NCI-H1436 treated with DMSO at 0.1 percent for 48 hours (cell line): Measurements from ENCODE around the gene MAEL.

Experiments
- DNase-seq: peaks from one replicate; lab custom pipeline; 2025; lab: John Stamatoyannopoulos, UW

MAEL gene

DNA sequence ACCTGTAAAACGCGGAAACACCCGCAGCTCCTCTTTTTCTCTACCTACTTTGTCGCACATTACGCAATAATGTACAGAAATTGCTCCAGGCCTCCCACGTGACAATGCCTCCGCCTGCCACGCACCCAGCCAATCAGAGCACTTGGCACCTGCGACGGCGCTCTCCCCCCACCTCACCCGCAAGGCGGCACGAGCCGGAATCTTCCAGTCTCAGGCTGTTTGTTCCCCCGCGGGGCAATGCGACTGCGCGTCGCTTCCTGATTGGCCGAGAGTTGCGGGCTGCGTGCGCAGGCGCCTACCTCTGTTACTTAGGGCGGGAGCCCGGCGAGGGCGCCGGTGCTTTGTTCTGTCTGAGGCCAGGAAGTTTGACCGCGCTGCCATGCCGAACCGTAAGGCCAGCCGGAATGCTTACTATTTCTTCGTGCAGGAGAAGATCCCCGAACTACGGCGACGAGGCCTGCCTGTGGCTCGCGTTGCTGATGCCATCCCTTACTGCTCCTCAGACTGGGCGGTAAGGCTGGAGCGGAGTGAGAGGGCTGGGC lies at the start of gene MAEL:
MAEL (plus strand) TSS at position 307 of the 542 bp plus-strand sequence; CDS start at position 380, 73 bp downstream.
- no peak for DNase-seq

DNA sequence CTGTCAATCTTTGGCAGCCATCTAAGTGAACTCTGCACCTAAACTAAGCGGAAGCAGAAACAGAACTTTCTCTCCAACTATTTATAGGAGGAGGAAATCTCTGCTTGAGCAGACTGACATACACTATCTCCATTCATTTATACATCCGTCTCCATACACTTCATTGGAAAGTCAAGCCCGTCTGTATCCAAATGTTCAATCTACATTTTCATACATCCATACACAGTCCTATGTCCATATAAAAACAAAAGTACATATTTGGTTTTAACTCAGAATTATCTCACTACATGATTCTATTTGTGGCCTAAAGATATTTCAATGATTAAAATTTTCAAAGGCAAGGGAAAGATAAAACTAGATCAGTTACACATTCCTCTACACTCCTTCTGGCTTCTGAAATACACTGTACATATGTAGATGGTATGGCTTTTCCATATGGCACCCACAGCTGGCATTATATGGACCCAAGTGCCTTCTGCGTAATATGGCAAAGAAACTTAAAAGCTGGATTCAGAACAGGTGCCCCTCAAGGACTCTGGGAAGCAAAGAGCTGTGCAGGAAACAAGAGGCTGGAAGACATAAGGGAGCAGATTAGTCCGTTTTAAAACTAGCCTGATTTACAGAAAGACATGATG lies 49.2 kb upstream of the MAEL start:
- DNase-seq: no peak

DNA sequence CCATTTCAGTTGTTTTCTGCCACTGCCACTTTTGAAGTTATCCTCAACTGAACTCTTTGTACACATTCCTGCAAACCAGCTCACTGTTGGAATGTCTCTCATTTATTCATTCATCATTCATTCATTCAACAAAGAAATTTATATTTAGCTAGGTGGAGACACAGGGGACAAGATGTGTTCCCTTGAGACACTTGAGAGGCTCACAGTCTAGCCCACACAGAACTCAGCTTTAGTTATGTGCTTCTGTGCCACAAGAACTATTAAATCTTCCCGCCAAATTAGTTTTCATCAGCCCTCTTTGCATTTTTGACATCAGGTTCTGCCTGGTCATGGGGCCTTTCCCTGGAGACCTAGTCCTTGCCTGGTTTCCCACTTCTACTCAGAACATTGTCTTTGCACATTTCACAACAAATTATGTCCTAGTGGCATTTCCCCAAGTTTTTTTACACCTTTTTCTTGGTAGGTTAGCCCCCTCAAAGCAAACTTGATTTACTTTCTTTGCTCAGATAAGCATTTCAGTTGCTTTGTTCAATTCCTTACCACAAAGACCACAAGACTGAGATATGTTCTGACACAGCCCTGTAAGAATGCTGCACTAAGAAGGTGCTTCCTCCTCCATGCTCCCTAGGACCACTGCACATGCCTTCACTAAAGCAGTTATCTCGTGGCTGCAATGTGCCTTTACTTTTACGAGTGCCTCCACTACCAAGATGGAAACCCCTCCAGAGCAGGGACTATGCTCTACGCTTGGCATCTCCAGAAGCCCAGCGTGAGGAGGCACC lies 44.7 kb upstream of the MAEL start:
- no peak for DNase-seq

DNA sequence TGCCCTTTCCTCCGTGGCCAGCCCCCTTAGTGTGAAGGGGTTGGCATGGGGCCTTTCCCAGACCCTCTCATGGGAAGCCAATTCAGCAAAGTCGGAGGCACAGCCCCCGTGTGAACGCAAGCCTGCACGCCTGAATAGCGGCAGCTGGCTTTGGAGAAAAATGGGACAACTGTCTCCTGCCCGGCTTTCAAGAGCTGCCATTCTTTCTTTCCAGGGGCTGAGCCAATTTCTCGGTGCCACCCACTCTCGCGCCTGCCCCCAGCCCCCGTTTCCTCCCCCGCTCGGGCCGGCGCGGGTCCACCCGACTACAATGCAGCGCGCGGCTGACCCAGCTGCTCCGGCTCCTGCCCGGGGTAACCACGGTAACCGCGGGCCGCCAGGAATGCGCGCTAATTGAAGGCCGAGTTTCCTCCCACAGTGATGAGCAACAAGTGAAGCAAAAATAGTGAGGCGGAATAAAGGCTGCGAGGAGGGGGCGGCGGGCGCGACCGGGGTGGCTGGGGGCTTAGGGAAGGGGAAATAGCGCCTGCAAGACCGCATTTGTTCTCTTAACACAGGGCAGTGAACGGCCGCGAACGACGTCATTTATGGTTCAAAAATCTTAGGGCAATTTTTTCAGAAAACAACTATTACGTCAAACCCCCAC lies 41.6 kb upstream of the MAEL start:
- DNase-seq: no peak

DNA sequence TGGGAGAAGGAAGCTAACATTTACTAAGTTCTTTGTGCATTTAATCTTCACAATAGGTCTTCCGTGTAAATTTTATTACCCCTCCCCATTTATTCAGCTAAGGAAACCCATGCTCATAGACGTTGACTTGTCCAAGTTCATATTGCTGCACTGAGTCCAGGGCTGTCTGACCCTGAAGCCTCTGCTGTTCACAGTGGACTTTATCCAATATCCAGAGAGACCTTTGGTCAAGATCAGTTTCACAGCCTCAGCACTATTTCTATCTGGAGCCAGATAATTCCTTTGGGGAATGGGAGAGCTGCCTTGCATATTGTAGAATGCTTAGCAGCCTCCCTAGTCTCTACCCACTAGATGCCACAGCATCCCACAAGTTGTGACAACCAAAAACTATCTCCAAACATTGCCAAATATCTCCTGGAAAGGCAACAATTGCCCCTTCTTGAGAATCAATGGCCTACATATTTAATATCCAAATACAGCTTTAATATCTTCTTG lies 40.2 kb upstream of the MAEL start:
- no peak for DNase-seq

DNA sequence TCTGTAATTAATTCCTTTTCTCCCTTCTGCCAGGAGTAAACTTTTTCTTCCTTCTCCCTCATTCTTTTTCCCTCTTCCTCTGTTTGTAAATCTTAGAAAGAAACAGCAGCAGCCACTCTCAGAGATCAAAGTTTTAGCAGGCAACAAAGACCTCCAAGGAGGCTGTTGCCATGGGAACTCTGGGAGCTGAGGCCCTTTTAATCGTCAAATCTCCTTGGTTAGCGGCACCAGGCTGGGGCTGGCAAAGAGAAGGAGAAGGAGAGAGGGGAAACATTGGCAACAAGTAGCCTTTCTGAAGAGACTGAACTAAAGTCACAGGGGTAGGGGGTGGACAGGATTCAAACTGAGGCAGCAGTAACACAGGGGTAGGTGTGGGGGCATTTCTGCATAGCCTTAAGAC lies 38.9 kb upstream of the MAEL start:
- DNase-seq: no peak

DNA sequence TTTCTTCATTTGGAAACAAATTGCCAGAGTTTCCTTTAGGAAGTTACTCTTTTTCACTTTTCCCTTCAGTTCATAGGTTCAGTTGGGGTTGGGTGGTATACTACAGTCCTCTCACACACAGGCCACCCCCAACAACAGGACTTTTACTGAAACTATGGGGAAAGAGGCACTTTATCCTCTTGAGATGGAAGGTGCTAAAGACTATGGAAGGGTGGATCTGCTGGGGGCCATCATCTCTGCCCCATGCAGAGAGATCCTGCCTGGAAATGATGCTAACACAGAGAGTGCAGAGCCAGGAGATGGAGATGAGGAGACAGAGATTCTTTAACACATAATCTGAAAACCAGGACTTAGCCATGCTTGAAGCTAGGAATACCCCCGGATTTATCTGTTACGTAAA lies 38.0 kb upstream of the MAEL start:
- no peak for DNase-seq

DNA sequence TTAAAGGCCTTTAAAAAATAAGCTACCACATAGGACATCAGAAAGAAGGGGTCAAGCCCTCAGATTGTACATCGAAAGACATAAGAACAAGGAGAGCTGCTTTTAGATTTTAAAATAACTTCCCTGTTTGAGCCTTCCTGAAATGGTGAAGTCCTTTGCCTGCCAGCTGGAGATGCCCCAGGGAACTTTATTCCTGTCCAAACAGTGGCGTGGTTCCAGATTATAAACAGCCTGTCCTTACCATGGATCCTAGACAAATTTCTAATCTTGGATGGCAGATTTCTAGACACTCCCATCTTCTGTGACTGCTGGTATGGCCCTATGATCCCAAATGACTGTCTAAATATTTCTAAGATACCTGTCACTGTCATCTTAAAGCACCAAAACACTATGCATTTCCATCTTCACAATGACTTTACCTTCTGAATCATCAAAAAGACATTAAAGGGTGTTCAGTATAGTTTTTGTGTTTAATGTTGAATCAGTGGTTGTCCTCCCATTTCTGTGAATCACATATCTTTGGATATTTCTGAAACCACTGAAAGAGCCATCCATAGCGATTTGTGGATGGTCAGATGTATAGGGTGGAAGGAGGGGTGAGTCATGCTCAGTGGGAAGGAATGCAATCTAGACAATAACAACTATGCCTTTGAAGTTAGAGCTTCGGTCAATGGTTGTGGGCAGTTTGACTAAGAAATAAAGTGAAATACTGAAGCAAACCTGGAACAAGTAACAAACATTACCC lies 36.9 kb upstream of the MAEL start:
- DNase-seq: no peak

DNA sequence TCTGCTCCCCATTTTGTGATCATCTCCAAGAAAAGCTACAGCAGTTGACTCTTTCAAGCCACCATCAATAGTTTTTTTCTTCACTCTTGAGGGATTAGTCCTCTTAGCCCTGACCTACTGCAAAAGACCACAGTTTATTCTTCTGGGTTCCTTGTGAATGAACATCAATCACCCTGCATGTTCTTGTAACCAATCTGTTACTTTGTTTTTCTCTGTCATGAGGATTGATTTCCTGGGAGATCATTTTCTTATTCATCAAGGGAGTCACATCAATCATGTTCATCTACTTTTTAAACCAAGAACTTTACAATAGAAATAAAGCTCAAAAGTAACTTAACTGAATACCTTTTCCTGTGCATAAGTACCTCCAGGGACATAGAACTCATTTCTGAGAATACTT lies 35.6 kb upstream of the MAEL start:
- no peak for DNase-seq

DNA sequence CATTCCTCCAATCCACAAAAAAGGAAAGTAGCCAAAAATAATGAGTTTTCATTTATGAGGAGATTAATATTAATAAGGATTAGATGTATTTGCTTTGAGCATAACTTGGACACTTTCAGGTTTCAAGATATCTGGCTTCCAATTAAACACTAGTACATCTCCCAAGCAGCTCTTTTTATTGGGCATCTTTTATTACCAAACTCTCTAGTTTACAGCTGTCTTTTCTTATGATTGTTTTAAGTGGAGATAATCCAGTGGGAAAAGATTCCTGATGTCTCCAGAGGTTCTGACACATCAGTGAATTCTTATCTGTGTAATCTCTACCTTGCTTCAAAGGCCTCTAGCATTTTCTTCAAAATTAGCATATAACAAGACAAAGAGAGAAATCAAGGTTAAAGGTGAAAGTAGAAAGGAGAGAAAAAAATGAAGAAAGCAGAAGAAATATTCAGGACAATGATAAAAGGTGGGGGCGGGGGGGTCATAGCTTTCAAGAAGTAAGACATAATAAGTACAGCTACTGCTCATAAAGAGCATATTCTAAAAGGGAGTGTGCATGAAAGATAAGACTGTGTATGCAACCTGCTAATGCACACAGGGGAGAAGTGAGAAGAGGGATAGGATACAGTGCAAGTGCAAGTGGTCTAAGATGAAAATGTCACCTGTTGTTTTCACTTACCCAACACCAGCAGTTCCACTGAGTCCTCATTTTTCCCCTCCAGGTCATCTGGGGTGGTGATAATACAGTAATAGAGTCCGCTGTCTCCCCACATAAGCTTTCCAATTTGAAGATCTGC lies 32.8 kb upstream of the MAEL start:
- no peak for DNase-seq

DNA sequence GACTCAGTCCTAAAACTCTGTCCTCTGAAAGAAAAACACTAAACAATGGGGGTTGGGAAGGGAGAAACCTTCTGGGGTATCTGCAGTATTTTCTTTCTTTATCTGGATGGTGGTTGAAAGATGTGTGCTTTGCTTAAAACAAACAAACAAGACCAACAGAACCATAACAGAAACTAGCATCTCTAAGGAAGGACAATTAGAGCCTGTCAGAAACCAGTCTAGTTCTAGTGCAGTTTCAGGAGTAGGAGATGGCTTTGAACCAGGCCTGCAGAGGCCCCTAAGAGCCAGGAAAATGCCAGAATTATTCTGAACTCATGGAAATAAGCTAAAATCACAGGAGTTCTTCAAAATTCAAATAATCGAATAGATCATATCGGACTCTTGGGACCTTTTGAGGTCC lies 32.2 kb upstream of the MAEL start:
- DNase-seq: no peak

DNA sequence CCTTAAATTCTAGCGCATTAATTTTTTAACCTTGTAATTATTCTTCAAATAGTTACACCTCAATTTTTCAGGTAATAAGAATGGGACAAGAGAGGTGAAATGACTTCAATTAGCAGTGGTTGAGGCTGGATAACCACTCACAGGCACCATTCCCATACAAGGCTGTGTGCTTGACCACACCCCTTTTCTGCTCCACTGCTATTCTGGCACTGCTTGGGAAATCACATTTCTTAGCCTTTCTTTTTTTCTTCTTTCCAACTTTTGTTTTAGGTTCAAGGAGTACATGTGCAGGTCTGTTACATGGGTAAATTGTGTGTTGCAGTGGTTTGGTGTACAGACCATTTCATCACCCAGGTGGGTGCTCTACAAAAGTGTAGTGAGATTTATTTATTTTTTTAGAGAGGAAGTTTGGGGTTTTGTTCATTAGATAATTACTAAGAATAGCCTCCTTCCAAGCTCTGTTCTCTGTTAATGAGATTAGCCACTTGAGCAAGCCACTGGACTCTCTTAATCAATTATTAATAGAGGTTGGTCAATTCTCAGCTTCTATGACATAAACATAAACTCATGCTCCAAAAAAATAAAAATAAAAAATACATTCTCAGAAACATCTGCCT lies 28.1 kb upstream of the MAEL start:
- DNase-seq: no peak

DNA sequence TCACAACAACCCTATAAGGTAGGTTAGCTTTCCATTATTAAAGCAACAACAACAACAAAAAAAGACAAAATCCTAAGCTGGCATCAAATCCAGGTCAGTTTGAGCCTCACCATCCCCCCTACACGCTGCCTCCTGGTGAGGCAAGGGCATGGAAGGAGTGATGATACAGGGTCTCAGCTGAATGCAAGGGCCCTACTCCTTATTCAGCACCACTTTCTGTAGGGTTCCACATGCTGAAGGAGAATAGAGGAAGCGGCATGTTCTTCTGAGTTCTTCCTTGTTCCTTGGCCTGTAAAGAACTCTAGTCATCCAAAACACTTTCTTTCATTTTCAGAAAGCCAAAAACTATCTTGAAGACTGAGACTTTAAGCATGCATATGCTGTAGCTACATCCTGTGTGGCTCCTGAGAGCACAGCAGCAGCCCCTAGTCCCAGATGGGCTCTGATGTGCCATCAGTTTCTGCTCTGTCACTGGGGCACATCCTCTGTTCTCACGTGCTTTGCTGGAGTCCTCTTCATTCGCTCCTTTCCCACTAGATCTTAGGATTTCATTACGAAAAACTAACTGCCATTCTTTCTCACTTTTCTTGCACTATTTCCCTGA lies 19.9 kb upstream of the MAEL start:
- no peak for DNase-seq

DNA sequence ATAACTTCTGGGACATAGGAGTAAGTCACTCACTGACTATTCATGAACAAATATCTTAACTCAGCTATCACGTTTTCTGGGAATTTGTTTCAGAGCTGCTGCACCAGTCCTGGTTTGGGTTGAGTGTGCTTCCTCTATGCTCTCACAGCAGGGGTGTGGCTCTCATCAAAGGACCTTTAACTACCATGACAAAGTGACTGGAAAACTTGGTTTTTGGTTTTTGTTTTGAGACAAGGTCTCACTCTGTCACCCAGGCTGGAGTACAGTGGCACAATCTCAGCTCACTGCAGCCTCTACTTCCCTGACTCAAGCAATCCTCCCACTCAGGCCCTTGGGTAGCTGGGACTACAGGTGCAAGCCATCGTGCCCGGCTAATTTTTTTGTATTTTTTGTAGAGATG lies 17.8 kb upstream of the MAEL start:
- no peak for DNase-seq

DNA sequence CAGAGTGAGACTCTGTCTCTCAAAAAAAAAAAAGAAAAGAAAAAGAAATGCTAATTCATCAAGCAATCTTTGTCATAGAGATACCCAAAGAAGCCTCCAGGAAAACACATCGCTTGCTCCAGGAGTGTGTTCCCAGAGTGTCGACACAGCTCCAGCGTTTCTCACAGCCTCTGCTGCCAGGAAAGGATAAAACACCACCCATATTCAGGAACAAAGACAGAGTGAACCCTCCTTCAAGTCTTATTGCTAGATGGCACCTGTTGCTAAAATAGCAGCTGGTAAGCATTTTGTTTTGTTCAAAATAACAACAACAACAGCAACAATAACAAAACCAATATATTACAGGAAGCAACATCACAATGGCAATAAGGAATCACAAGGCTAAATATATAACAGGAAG lies 16.9 kb upstream of the MAEL start:
- no peak for DNase-seq

DNA sequence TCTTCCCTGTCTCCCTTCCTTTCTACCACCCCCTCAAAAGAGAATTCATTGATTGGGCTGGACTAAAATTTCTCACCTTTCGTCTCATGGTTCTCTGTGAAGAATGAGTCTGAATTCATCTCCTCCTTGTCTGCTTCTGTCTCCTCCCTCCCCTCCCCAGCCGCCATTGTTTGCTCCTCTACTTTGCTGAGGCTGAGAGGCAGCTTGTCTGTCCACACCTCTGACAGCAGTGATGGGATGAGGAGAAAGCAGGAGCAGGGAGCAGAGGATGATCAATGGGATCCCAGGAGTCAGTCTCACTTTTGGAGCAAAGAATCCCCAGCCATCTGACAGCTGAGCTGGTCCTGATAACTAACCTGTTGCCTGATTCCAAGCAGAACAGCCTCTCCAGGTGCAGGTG lies 16.3 kb upstream of the MAEL start:
- DNase-seq: no peak

DNA sequence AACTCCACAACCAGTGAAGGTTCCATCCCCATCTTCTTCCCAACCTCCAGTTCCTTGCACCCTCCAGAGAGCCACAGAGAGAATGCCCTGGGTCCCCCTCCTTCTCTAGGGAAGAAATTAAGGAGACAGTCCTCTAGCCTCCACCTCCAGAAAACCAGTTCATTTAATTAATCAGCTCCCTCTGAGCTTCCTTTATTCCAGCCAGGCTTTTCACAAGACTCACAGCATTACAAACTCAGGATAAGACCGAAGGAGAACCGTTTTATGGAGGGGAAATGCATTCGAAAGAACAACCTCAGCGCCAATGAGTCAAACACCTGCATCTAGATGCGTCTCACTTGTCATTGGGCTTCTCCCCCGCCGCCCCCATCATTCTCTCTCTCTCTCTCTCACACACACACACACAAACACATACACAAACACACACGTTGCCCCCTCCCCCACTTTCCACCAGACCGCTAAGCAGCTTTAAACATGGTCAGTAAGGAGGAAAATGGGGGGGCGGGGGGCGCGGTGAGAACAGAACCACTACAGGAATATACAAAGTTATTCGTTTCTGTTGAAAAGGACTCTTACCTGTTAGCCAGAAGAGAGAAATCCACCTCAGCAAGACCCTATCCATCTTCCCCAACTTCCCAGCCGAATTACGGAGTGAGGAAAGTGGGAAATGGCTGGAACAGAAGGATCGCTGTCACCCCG lies 14.3 kb upstream of the MAEL start:
- no peak for DNase-seq

DNA sequence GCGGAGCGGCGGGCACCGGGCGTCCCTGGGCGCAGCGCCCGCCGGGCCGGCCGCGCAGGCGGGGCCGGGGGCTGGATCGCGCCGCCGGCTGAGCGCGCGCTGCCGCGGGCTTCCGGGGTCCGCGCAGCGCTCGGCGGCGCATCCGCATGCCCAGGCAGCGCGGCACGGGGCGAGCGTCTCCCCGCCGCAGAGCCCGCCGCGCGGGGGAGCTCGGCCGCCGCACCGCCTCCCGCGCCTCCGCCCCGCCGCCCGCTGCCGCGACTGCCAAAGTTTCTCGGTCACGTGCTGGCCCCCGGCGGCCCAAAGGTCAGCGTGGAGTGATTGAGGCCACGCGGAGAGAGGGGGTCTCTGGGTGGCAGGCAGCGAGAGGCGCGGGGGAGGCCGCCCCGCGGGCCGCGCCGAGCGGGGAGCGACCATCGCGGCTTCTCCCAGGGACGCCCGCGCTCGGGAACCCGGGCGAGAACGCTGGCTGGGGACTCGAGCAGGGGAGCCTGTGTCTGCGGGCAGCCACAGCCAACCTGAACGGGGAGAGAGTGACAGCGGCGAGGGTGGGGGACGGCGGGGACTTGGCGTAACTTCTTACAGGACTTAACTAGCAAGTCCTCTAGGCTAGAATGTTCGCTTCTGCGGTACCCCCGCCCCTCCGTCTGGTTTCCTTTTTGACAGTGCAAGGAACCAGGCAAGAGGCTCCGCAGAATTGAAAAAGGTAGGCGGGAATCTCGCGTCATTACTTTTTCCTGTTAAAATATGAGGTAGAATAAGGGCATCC lies 13.5 kb upstream of the MAEL start, which contains the start of gene ILDR2:
ILDR2 (minus strand) TSS at position 180 of the 769 bp plus-strand sequence. CDS start 272 bp downstream, outside the sequence.
- no peak for DNase-seq

DNA sequence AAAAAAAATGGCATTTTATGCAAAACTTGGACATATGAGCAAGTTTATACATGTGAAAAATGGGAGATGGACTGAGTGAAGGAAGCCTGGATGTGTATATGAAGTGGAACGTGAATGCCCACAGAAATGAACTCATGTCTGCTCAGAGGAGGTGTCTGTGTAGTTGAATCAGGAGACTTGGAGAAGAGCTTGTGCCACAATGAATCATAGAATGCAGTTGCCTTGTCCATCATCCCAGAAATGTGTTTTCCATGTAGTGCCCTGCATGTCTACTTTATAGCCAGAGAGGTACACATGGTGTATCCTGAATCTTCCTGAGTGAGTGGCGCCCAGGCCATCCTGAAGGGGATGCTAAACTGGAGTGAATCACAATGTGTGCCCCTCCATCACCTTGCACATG lies 11.1 kb upstream of the MAEL start:
- no peak for DNase-seq
